ENCODE results near the gene TIAM1.

The TIAM1 gene

GRCh38 chr21:31329456-31330143 lies 14.5 kb downstream of the TIAM1 start:
- TF ChIP-seq CTCF (IDR thresholded peaks at IDR 0.05), result no peak

- no peak for TF ChIP-seq CTCF (IDR thresholded peaks at IDR 0.05)
Observed at GRCh38 chr21:31326522-31327242, 17.4 kb downstream of the TIAM1 start.

GRCh38 chr21:31318971-31319370 lies 25.1 kb downstream of the TIAM1 start:
- no peak for TF ChIP-seq CTCF (IDR thresholded peaks at IDR 0.05)

GRCh38 chr21:31317688-31318087 lies 26.4 kb downstream of the TIAM1 start:
- TF ChIP-seq CTCF (IDR thresholded peaks at IDR 0.05), result no peak

- TF ChIP-seq CTCF (IDR thresholded peaks at IDR 0.05), result no peak
Observed at GRCh38 chr21:31316488-31317169, 27.4 kb downstream of the TIAM1 start.

- TF ChIP-seq CTCF (IDR thresholded peaks at IDR 0.05), result no peak
Observed at GRCh38 chr21:31316072-31316471, 28.0 kb downstream of the TIAM1 start.

GRCh38 chr21:31310750-31311149 lies 33.3 kb downstream of the TIAM1 start:
- TF ChIP-seq CTCF (IDR thresholded peaks at IDR 0.05), result no peak

All from LNCAP (cell line).